Dedifferentiated amniotic fluid mesenchymal stem cell (primary cell): ENCODE data around the gene GOLGA2.

Experiments used
- DNase-seq: peaks from one replicate; pipeline ENCODE4 v3.0.0-alpha.2; 2016; ENCODE audit errors: extremely low spot score

Gene GOLGA2

DNA sequence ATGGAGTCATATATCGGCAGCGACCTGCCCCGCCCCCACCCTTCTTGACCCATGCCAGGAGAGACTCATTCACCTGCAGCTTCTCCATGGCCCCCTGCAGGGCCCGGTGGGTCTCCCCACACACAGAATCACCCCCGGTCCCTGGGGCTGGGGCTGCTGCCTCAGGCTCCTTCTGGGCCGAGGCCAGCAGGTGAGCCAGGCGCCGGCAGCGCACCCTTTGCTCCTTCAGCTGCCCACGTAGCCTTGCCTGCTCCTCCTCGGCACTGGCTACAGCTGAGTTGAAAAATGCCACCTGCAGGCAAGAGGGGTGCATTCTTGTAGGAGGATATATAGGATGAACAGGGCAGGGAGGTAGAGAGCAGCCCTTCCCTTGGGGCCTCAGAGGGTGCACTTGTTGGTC, 17.9 kb downstream of the GOLGA2 start:
- no peak for DNase-seq

DNA sequence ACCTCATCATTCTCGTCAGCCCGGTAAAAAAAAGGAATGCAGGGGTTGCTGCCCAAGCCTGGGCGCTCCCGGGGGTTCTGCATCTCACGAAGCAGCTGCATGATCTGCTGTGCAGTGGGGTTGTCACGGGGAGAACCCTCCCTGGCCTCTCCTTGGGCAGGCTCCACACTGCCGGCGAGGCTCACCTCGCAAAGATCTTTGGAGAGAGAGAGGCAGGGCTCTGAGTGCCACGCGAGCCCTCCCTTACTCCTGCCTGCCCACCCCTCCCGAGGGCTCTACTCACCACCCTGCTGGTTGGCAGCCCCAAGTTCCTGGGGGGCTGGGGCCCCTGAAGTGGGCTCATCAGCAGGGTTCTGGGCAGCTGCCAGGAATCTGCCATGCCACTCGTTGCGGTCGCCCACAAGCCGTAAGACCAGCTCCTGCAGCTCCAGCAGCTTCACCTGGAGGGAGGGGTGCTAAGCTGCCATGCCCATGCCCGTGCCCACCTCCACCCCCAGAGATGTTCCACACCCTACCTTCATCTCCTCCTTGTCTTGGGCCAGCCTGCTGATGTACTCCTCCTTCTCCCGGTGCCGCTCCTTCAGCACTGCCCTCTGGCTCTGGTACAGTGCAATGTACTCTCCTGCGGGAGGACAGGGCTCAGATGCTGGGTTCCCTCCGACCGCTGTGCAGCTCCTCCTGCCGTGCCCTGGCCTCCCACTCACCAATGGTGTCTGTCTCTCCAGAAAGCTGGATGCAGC, 18.6 kb downstream of the GOLGA2 start:
- DNase-seq, result no peak

DNA sequence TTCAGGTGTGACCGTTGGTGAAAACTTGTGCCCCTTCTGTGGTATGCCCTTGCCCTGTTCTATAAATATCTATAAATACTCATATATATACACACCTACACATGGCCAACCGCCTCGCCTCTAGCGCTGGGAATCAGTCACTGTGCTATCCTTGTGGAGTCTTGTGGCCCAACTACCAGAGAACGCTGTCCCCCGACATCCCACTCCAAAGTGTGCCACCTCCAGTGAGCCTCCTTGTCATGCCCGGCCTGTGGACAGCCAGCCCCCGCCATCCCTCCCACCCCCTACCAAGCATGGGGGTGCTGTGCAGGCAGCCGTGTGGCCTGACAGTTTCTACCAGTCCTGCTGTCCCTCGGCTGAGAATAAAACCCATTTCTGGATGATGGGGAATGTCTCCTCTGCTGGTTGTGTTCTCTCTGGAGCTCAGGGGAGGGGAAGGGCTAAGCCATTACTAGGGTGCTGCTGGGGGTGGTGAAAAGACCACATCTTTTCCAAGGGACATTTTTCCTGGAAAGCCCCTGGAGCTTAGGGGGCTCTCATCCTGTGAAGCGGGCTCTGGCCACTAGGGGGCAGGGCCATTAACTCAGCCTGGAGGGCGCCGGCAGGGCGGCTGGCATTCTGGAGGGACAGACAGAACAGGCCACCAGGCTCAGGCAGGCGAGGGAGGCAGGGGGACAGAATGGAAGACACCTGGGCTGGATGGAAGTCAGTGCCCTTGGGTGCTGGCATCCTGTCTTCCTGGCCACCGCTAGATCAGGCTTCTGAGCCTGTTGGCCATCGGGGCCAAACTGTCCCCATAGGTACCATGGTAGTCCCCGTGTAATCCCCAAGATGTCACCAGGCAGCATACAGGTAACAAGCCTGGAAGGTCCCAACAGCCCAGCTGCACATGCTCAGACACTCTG, 20.7 kb downstream of the GOLGA2 start:
- DNase-seq, result peak; percentile 34

DNA sequence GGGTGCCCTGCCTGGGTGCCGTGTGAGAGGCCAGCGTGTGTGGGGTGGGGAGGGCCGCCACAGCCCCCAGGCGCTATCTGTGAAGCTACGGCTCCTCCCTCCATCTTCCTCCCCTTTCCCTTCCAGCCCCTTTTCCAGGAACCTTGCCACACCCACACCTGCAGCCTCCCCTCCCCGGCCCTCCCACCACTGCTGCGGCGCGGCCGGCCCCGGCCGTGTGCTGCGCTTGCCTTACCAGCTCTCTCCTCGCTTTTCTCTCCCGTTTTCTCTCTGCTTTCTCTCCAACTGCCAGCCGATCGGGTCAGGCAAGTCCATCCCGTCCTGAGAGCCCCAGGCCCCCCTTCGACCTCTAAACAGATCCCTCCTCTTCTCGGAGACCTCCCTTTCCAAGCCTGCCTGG, 21.4 kb downstream of the GOLGA2 start:
- no peak for DNase-seq

DNA sequence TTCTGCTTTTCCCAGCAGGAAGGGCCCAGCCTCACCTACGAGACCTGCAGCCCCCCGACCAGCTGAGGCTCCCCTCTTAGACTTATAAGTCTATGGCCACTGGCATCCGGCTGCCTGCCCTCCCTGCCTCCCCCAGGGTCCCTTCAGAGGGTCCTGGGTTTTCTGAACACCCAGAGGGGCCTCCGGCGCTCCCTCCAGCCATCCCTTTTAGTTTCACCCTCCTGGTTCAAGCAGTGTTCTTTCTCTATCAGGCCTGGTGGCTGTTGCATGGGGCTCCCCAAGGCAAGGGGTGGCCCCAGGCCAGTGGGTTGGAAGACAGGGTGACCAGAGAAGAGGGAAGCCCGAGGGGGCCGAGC, 21.8 kb downstream of the GOLGA2 start:
- no peak for DNase-seq

DNA sequence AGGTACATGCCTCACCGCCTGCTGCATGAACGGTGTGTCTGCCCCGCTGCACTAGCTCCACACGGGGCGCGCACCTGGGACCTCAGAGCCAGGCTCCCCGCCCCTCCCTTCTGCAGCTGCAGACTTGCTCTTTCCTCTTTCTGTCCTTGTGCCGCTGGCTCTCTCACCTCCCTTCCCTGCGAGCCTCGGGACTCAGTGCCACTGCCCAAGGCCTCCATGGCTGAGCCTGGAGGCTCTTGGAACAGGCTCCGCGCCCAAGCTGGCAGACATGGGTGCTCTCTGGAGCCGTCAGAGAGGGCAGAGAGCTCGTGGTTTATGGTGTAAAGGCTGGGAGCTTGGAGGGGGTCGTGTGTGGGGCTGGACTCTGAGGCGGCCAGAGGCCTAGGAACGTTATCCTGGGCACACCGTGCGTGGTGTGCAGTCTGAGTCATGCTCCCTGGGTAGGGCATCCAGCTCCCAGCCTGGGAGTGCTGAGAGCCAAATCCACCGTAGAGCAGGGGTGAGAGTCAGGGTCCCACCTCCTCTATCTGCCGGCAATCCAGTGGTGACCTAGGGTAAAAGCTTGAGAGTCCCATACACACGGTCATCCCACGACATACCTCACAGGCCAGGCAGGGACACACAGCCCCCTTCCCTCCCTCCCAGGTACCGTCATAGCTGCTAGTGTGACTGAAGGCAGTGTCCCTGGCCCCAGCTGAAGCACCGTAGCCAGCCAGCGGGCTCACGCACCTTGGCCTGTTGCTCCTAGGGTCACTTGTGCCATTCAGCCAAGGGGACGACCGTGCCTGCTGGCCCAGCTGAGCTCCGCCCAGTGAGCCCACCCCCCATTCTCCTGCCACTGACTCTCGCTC, 22.4 kb downstream of the GOLGA2 start:
- DNase-seq, result no peak

DNA sequence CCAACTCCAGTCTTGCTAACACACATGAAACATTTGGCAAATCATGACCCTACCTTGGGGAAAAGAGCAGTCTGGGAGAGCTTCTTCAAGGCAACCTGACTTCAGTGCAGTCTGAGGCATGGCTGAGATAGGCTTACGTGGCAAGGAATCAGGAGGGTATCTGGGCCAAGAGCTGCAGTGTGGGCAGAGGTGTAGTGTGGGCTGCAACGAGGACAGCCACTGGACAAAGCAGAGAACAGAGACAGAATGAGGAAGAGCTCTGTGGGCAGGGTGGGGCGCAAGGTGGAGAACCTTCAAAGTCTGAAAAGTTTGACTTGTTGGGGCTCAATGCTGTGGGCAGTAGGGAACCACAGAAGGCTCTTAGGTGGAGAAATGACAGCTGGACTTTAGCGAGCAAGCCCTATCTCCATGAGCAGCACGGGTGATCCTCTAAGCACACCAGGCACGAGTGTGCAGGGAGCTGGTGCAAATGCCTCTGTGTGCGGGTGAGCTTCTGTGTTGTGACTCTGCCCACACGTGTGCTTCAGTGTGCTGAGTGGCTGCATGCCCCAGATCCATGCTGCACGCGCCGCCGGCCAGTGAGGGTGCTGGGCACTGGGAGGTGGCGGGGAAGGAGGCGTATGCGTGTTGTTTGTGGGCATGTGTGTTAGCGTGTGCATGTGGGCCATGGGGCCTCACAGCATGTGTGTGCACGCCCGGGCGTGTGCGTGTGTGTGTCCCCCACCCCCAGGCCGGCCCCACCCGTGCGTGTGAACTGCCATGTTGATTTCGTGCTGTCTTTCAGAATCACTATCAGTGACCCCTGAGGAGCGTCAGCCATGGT, 23.3 kb downstream of the GOLGA2 start:
- no peak for DNase-seq

DNA sequence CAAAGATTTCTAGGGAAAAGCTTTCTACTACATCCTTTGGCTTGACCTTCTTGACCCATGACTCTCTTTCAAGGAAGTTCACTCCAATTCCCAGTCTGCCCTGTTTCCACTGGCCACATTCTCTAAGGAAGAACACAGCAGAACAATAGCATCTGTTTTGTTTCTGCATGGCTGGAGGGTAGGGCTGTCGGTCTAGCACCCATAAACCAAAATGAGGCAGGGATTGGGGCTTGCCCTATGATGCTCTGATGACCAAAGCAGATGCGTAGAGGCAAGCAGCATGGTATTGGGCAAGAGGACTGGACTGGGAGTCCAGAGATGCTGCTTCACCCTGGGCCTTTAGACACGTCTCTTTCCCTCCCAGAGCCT, 24.1 kb downstream of the GOLGA2 start:
- no peak for DNase-seq

DNA sequence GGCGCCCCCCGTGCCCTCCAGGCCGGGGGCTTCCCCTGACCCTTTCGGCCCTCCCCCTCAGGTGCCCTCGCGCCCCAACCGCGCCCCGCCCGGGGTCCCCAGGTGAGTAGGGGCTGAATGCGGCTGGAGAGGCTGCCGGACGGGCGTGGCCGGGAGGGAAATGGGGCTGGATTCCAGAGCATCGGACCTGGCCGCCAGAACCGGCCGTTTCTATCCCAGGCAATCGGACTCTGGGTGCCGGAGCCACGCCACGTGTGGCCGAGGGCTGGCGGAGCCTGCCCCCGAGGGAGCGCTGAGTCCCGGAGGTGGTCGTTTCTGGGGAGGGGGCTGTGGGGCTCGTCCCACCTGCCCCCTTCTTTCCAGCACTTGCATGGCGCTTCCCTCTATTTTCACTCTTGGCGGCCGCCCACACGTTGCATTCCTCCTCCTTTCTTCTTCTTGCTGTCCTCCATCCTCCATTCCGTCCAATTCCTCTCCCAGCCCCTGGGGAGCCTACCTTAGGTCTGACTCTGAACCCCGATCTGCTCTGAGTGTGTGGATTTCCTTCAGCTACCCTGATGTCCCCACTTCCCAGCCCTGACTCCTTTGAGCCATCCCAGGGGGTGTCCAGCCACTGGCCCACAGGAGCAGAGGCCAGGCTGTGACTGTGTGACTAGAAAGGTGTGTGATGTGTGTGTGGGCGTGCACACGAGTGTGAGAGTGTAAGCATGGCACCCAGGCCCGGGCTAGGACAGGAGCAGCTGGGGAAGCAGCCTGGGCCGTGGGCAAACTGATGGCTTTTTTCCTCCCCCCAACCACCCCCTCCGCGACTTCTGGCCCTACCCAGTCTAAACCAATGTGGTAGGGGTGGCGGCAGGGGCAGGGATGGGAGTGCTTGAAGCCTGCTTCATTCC, 24.7 kb downstream of the GOLGA2 start:
- no peak for DNase-seq

DNA sequence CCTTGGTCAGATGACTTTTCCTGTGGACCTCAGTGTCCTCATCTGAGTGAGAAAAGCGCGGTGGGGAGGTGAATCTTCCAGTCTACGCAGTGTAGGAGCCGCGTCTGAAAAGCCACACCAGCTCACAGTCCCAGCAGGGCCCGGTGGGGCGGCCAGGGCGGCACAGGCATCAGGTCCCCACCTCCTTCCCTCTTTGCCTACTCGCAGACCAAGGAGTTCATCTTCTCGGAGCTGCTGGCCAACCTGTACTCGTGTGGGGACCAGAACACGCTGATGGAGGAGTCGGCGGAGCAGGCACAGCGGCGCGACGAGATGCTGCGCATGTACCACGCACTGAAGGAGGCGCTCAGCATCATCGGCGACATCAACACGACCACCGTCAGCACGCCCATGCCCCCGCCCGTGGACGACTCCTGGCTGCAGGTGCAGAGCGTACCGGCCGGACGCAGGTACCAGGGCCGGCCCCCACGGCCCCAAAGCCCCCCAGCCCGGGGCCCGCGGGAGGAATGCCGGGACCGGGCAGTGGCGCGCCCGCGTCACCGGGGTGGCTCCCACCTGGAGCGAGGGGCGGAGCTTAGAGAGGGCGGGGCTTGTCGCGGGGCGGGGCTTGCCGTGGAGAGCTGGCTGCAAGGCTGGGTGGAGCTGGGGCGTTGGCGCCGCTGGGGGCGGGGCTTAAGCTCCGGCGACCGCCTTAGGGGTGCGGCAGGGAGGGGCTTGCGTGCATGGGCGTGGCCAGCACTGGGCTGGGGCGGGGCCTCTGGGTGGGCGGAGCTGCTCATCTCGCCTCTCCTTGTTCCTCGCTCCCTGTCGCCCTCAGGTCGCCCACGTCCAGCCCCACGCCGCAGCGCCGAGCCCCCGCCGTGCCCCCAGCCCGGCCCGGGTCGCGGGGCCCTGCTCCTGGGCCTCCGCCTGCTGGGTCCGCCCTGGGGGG, 25.6 kb downstream of the GOLGA2 start:
- DNase-seq, result peak; percentile 25

DNA sequence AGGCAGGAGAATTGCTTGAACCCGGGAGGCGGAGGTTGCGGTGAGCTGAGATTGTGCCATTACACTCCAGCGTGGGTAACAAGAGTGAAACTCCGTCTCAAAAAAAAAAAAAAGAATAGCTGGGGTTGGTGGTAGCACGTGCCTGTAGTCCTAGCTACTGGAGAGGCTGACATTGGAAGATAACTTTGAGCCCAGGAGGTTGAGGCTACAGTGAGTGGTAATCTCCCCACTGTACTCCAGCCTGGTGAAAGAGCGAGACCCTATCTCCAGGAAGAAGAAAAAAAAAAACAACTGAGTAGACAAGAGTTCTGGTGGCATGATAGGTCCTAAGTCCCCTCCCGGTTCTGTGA, 26.3 kb downstream of the GOLGA2 start:
- DNase-seq, result no peak

DNA sequence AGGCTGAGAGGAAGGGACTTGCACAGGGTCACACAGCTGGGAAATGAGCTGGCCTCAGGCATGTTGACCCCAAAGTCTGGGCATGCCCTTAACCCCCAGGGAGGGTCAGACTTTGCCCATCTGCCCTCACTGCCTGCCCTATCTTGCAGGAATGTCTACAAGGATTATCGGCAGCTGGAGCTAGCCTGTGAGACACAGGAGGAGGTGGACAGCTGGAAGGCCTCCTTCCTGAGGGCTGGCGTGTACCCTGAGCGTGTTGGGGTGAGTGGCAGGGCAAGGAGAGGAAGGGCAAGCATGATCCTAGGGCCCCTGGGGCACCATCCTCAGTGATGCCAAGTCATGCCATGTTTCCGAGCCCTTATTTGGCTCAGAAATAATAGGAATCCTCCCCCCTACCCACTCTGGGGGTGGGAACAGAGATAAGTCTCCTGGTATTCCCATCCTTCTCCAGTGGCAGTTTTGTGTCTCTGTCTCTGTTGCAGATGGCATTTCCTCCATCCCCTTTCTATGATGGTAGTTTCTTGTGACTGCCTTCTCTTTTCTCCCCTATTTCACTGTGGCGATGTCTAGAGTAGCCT, 28.5 kb downstream of the GOLGA2 start:
- no peak for DNase-seq

DNA sequence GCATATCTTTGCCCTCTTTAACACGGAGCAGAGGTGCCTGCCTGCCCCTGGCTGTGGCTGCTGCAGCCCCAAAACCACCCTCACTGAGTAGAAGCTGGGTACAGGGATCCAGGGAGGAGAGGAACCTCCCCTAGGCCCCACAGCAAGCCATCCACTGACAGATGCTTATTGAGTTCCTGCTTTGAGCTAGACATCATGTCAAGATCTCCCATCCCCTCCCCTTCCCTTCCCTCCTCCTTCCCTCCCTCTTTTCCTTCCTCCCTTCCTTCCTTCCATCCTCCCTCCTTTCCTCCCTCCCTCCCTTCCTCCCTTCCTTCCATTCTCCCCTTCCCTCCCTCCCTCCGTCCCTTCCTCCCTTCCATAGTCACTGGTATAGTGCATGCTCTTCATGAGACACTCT, 29.3 kb downstream of the GOLGA2 start:
- DNase-seq, result no peak

DNA sequence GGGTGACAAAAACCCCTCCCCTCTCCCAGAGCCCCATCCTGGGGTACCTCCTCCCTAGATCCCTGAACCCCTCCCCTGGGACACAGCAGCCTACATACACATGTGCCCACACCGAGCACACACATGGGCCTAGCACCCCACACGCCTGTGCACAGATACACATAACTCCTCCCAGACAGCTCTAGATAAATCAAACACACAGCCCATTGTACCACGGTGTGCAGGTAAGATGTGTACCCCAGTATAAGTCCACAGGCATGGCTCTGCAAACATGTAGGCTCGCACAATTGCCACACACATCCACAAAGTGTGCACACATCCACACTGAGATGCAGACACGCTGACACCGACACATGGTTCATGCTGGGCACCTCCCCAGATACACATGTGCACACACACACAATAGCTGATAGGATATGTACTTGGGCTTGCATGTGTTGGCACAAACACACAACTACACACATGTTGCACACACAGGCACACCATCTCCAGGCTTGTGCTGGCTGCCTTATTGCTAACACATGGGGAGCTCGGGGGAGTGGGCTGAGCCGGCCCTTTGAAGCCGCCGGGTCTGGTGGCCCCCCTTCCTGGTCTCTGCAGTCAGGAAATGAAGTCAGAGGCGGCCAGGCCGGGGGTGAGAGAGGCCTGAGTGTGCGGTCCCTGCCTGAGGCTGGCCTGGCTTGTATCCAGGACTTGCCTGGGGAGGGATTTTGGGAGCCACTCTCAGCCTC, 30.2 kb downstream of the GOLGA2 start:
- peak; percentile 20 for DNase-seq

DNA sequence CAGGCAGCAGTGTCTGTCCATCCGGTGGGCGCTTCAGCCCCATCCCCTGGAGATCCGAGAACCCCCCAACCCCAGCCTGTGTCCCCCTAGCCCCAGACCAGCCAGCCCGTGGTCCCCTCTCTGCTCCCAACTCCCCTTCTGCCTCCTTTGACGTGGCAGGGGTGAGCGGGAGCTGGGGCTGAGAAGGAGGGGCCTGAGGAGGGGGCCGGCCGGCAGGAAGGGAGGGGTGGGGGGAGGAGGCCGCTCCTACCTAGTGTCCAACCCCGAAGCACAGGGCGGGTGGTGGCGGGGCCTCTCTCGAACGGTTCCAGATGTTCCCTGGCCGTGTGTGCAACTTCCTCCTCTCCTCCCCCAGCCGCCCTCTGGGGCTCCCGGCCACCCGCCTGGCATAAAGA, 31.0 kb downstream of the GOLGA2 start:
- DNase-seq, result peak; percentile 88

DNA sequence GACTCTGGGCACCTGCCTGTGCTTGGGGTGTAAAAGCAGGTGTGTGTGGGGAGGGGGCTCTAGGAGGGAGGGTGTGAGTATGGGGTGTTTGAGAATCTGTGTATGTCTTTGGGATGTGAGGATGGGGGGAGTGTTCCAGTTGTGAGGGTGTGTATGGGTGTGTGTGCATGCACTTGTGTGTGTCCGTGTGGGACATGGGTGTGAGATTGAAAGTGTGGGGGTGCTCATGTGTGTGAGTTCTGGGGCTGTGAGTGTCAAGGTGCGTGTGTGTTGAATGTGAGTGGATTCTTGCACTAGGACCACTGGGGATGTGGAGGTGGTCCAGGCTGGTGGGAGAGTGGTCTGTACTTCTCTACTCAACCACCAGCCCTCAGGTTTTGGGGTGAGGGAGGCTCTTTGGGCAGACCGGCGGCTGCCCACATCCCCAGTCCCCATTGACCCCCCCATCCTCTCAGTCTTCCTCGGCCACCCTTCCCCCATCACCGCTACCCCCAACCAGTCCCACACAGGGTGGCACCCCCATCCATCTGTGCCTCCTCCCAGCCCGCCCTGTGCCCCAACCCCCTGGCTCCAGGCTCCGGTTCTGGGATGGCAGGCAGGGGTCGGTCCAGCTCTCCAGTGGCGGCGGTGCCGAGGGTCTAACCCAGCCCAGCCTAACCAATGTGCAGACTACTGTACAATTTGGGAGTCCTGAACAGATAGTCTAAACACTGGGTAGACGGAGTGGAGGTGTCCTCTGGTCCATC, 31.5 kb downstream of the GOLGA2 start:
- DNase-seq, result no peak

DNA sequence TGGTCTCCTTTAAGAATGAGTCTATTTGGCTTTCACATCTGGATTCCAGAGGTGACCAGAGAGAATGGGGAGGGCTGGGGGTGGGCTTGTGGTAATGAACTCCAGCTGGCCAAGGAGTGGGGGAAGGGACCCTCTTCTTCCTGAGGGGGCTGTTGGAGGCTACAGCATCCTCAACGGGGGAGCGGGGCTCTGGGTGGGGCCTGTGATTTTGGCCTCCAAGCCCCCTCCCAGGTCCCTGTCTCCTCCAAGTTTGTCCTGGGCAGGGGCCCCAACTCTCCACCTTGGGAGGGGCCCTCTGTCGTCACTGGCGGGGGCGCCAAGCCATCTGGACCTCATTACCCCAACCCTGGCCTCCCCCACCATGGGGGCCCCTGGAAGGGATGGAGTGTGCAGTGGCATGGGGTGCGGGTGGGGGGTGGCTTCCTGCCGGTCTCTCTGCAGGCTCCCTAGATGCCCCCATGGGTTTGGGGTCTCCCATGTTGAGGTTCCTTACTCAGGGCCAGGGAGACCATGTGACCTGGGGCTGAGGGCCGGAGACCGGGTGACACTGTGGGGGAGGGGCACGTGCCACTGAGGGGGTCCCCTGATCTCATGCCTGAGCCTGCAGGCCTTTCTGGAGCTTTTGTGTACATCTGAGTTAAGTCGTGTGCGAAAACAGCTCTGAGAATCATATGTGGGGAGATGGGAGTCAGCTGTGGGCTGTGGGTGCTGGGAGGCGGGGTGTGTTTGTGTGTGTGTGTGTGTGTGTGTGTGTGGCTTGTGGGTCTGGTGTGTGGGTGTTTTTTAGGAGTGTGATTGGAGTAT, 32.4 kb downstream of the GOLGA2 start:
- peak; percentile 35 for DNase-seq
